H9 (cell line): Measurements from ENCODE around the gene KIAA0930. TPM values are rescaled to one million over a fixed set of nuclear protein-coding genes. Genes with fewer than 3 reads are reported as not detected.
A peak's percentile ranks its signal among the peaks of the same experiment; 100 is the strongest.

Experiments used
- DNase-seq: peaks from one replicate; pipeline ENCODE4 v3.0.0-alpha.2; 2017
- H2AFZ ChIP-seq: one replicate; pipeline ENCODE4 v1.6.1; 2013; ENCODE audit warnings: mild to moderate bottlenecking, low read length, control low read depth, moderate library complexity
- H2AK5ac ChIP-seq: 2 replicates; pipeline ENCODE4 v1.6.1; 2013; ENCODE audit warnings: low read length, control low read depth, mixed read lengths; ENCODE audit not compliant: insufficient read length
- H2BK120ac ChIP-seq: one replicate; pipeline ENCODE4 v1.6.1; 2013; ENCODE audit warnings: low read depth, mild to moderate bottlenecking, low read length, control low read depth, inconsistent platforms; ENCODE audit not compliant: poor library complexity, severe bottlenecking
- H2BK12ac ChIP-seq: 2 replicates; pipeline ENCODE4 v1.6.1; 2013; ENCODE audit warnings: low read length, control low read depth, mixed read lengths, low read depth; ENCODE audit not compliant: insufficient read length
- H2BK15ac ChIP-seq: 2 replicates; pipeline ENCODE4 v1.6.1; 2013; ENCODE audit warnings: low read depth, low read length, control low read depth
- H2BK20ac ChIP-seq: one replicate; pipeline ENCODE4 v1.6.1; 2013; ENCODE audit warnings: low read depth, mild to moderate bottlenecking, low read length, control low read depth, inconsistent platforms; ENCODE audit not compliant: poor library complexity, severe bottlenecking
- H2BK5ac ChIP-seq: 2 replicates; pipeline ENCODE4 v1.6.1; 2013; ENCODE audit warnings: low read length, control low read depth, mixed read lengths; ENCODE audit not compliant: insufficient read length
- H3K14ac ChIP-seq: 2 replicates; pipeline ENCODE4 v1.6.1; 2013; ENCODE audit warnings: low read length, control low read depth; ENCODE audit not compliant: insufficient read depth
- H3K18ac ChIP-seq: 2 replicates; pipeline ENCODE4 v1.6.1; 2013; ENCODE audit warnings: low read depth, mild to moderate bottlenecking, mixed read lengths, low read length, control low read depth; ENCODE audit not compliant: insufficient read length
- H3K23ac ChIP-seq: 2 replicates; pipeline ENCODE4 v1.6.1; 2013; ENCODE audit warnings: low read length, control low read depth, mixed read lengths, low read depth; ENCODE audit not compliant: insufficient read length
- H3K23me2 ChIP-seq: 2 replicates; pipeline ENCODE4 v1.6.1; 2013; ENCODE audit warnings: low read depth, mild to moderate bottlenecking, mixed read lengths, low read length, control low read depth; ENCODE audit not compliant: insufficient read length, poor library complexity, severe bottlenecking
- H3K27ac ChIP-seq: 2 replicates; pipeline ENCODE4 v1.5.1; 2013; ENCODE audit warnings: low read length, control low read depth, mixed read lengths, low read depth; ENCODE audit not compliant: insufficient read length
- H3K27me3 ChIP-seq: 2 replicates; pipeline ENCODE4 v1.6.1; 2013; ENCODE audit warnings: low read length, control low read depth, inconsistent platforms; ENCODE audit not compliant: insufficient read depth
- H3K4ac ChIP-seq: 2 replicates; pipeline ENCODE4 v1.6.1; 2013; ENCODE audit warnings: low read depth, mild to moderate bottlenecking, control low read depth, inconsistent platforms, low read length, moderate library complexity
- H3K4me1 ChIP-seq: 2 replicates; pipeline ENCODE4 v1.6.1; 2013; ENCODE audit warnings: low read length, control low read depth, inconsistent platforms; ENCODE audit not compliant: insufficient read depth
- H3K4me2 ChIP-seq: 2 replicates; pipeline ENCODE4 v1.6.1; 2013; ENCODE audit warnings: low read length, control low read depth, mixed read lengths; ENCODE audit not compliant: insufficient read length, insufficient read depth
- H3K56ac ChIP-seq: 2 replicates; pipeline ENCODE4 v1.6.1; 2013; ENCODE audit warnings: low read depth, mild to moderate bottlenecking, mixed read lengths, low read length, control low read depth; ENCODE audit not compliant: insufficient read length
- H3K79me1 ChIP-seq: 2 replicates; pipeline ENCODE4 v1.6.1; 2013; ENCODE audit warnings: low read depth, mild to moderate bottlenecking, moderate library complexity, low read length, control low read depth, inconsistent platforms; ENCODE audit not compliant: insufficient read depth, poor library complexity, severe bottlenecking
- H3K79me2 ChIP-seq: 2 replicates; pipeline ENCODE4 v1.6.1; 2013; ENCODE audit warnings: low read length, control low read depth, inconsistent platforms; ENCODE audit not compliant: insufficient read depth
- H3K9ac ChIP-seq: 2 replicates; pipeline ENCODE4 v1.6.1; 2013; ENCODE audit warnings: low read length, control low read depth, mixed read lengths; ENCODE audit not compliant: insufficient read length; ENCODE audit errors: extremely low read depth
- H3K9me3 ChIP-seq: one replicate; pipeline ENCODE4 v1.6.1; 2013; ENCODE audit warnings: low read depth, low read length, inconsistent platforms; ENCODE audit not compliant: control insufficient read depth
- H3T11ph ChIP-seq: one replicate; pipeline ENCODE4 v1.6.1; 2013; ENCODE audit warnings: mild to moderate bottlenecking, low read length, control low read depth, inconsistent platforms
- H4K20me1 ChIP-seq: one replicate; pipeline ENCODE4 v1.6.1; 2013; ENCODE audit not compliant: control insufficient read depth, insufficient read length, insufficient read depth
- H4K5ac ChIP-seq: 2 replicates; pipeline ENCODE4 v1.6.1; 2013; ENCODE audit warnings: low read depth, mild to moderate bottlenecking, mixed read lengths, low read length, control low read depth; ENCODE audit not compliant: insufficient read length
- H4K8ac ChIP-seq: replicated peaks from 2 replicates; pipeline ENCODE4 v1.6.1; 2013; ENCODE audit warnings: low read length, control low read depth, mixed read lengths, low read depth; ENCODE audit not compliant: insufficient read length
- H4K91ac ChIP-seq: 2 replicates; pipeline ENCODE4 v1.6.1; 2013; ENCODE audit warnings: low read depth, mild to moderate bottlenecking, moderate library complexity, mixed read lengths, low read length, control low read depth; ENCODE audit not compliant: insufficient read length
- H3K27ac Mint-ChIP-seq, 3 experiments: 2 replicates in 2 of 3; 3 replicates in 1 of 3; pipeline ENCODE4 v1.8.0; 2020 to 2021; ENCODE audit warnings: mixed read lengths in 3 of 3, mild to moderate bottlenecking in 1 of 3, moderate library complexity in 1 of 3
- H3K27me3 Mint-ChIP-seq: 2 replicates; pipeline ENCODE4 v1.8.0; 2021; ENCODE audit warnings: low read depth, mild to moderate bottlenecking, moderate library complexity, mixed read lengths
- H3K36me3 Mint-ChIP-seq, 3 experiments: 2 replicates in 2 of 3; 3 replicates in 1 of 3; pipeline ENCODE4 v1.8.0; 2020 to 2021; ENCODE audit warnings: low read depth in 3 of 3, mixed read lengths in 3 of 3; ENCODE audit not compliant: insufficient read depth in 1 of 3
- H3K4me1 Mint-ChIP-seq, 2 experiments: 2 replicates each; pipeline ENCODE4 v1.8.0; 2020; ENCODE audit warnings: mixed read lengths in 2 of 2
- H3K4me3 Mint-ChIP-seq, 2 experiments: 2 replicates in 1 of 2; 3 replicates in 1 of 2; pipeline ENCODE4 v1.8.0; 2020 to 2021; ENCODE audit warnings: mild to moderate bottlenecking in 2 of 2, mixed read lengths in 2 of 2, moderate library complexity in 1 of 2
- H3K9me3 Mint-ChIP-seq, 2 experiments: 2 replicates in 1 of 2; 3 replicates in 1 of 2; pipeline ENCODE4 v1.8.0; 2020; ENCODE audit warnings: mild to moderate bottlenecking in 2 of 2, mixed read lengths in 2 of 2, moderate library complexity in 1 of 2
- WGBS: extraction: QIAGEN DNeasy Blood & Tissue Kit; methylation state at CpG from one replicate; pipeline ENCODE4 v1.1.7; 2013; ENCODE audit warnings: missing lambda C conversion rate, low lambda C conversion rate, mixed read lengths; ENCODE audit not compliant: insufficient read length; ENCODE audit errors: extremely low coverage; 5-methylcytosine and 5-hydroxymethylcytosine counted together
- total RNA-seq: library from RNA; stranded (reverse); gene quantifications from 2 replicates; pipeline ENCODE4 v1.2.1, GENCODE V29; 2021
- TF ChIP-seq, protein P1 (sequence below): fragments of 200-600 bp; sonication (generic); conservative IDR thresholded peaks from 3 replicates; pipeline ENCODE4 v1.8.0; 2021; ENCODE audit warnings: antibody characterized with exemption, mild to moderate bottlenecking

KIAA0930 gene
- total RNA-seq, 1 experiment from 2014 or later: 46.2 TPM

DNA sequence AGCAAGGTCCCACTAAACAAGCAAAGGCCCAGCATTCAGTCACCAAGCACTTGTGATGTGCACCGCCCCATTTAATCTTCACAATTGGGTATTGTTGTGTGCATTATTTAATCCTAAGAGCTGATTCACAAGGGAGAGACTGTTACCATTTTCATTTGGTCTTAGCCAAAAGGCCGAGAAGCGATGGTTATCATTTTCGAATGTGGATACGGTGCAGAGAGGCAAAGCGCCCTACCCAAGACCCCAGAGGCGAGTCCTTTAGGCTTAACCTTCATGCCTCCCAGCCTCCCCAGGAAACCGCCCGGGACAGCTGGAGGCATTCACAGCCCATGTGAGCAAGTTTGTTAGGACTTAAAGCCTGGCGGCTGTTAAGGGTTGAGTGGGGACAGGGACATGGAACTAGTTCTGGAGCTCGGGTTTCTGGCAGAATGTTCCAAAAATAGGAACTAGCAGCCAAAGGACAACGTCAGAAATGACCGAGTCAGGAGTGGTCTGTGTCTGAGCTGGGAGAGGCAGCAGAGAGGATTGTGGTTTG is 31.0 kb upstream of the KIAA0930 start:
- H3K9me3 Mint-ChIP-seq: no peaks in the 10 kb centered on the region
- H3K27ac ChIP-seq: no peak overlapping the region
- peak overlapping the region in 1 of 3 experiments; percentile 41; a peak in 1 of 7 replicates for H3K27ac Mint-ChIP-seq
- no peak overlapping the region for H3K9ac ChIP-seq
- no peak overlapping the region for H2AFZ ChIP-seq
- H3K4me2 ChIP-seq: no peak overlapping the region
- H2BK5ac ChIP-seq: no peak overlapping the region
- peaks cover 14% of the 10 kb centered on the region for H3K23me2 ChIP-seq
- no peaks in the 10 kb centered on the region for H3K9me3 ChIP-seq
- H3K4me3 Mint-ChIP-seq: no peak overlapping the region
- peaks cover 26% of the 10 kb centered on the region for H3K27me3 Mint-ChIP-seq
- H3K14ac ChIP-seq: no peak overlapping the region
- H4K20me1 ChIP-seq: no peaks in the 10 kb centered on the region
- H3K18ac ChIP-seq: no peak overlapping the region
- no peak overlapping the region for H4K91ac ChIP-seq
- H3K79me1 ChIP-seq: no peaks in the 10 kb centered on the region
- H3K4ac ChIP-seq: no peak overlapping the region
- H3K23ac ChIP-seq: no peak overlapping the region
- peaks cover 12 to 18% of the 10 kb centered on the region in 2 experiments for H3K4me1 Mint-ChIP-seq
- no peak overlapping the region for H2BK20ac ChIP-seq
- H3K36me3 Mint-ChIP-seq: no peaks in the 10 kb centered on the region
- WGBS: no CpG with 5 or more reads among the region's 13 CpGs
- no peak overlapping the region for H2AK5ac ChIP-seq
- H3K27me3 ChIP-seq: no peaks in the 10 kb centered on the region
- no peak overlapping the region for H4K5ac ChIP-seq
- H3K79me2 ChIP-seq: no peaks in the 10 kb centered on the region
- H3K4me1 ChIP-seq: no peaks in the 10 kb centered on the region; the same call in 1 of the 2 replicates
- H2BK12ac ChIP-seq: no peak overlapping the region
- TF ChIP-seq, protein P1, sequence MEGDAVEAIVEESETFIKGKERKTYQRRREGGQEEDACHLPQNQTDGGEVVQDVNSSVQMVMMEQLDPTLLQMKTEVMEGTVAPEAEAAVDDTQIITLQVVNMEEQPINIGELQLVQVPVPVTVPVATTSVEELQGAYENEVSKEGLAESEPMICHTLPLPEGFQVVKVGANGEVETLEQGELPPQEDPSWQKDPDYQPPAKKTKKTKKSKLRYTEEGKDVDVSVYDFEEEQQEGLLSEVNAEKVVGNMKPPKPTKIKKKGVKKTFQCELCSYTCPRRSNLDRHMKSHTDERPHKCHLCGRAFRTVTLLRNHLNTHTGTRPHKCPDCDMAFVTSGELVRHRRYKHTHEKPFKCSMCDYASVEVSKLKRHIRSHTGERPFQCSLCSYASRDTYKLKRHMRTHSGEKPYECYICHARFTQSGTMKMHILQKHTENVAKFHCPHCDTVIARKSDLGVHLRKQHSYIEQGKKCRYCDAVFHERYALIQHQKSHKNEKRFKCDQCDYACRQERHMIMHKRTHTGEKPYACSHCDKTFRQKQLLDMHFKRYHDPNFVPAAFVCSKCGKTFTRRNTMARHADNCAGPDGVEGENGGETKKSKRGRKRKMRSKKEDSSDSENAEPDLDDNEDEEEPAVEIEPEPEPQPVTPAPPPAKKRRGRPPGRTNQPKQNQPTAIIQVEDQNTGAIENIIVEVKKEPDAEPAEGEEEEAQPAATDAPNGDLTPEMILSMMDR: no peak
- no peak for DNase-seq
- no peak overlapping the region for H3K56ac ChIP-seq
- no peak overlapping the region for H3T11ph ChIP-seq
- H4K8ac ChIP-seq: no peak overlapping the region
- H2BK120ac ChIP-seq: no peak overlapping the region
- H2BK15ac ChIP-seq: no peak overlapping the region
